ENCODE measurements around the gene GJB4.

DNA sequence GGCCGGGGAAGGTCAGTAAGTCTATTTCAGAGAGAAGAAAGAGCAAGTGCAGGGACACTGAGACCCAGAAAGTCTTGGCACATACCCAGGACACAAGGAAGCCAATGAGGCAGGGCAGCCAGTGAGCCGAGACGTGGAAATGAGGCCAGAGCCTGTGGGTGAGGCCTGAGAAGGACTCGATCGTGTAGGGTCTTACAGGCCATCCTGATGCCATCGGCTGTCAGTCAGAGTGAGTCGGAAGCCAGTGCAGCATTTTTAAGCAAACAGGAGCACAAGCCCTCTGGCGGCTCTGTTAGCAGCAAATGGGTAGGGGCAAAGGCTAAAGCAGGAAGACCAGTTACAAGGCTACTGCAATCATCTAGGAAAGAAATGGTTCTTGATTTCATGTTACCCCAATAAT lies 15.4 kb downstream of the GJB4 start:
- TF ChIP-seq, protein P1, sequence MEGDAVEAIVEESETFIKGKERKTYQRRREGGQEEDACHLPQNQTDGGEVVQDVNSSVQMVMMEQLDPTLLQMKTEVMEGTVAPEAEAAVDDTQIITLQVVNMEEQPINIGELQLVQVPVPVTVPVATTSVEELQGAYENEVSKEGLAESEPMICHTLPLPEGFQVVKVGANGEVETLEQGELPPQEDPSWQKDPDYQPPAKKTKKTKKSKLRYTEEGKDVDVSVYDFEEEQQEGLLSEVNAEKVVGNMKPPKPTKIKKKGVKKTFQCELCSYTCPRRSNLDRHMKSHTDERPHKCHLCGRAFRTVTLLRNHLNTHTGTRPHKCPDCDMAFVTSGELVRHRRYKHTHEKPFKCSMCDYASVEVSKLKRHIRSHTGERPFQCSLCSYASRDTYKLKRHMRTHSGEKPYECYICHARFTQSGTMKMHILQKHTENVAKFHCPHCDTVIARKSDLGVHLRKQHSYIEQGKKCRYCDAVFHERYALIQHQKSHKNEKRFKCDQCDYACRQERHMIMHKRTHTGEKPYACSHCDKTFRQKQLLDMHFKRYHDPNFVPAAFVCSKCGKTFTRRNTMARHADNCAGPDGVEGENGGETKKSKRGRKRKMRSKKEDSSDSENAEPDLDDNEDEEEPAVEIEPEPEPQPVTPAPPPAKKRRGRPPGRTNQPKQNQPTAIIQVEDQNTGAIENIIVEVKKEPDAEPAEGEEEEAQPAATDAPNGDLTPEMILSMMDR (IDR thresholded peaks at IDR 0.05): no peak
- no peak for TF ChIP-seq ZNF121 (CRISPR knock-in tag; IDR thresholded peaks at IDR 0.05)
- TF ChIP-seq, protein P2, sequence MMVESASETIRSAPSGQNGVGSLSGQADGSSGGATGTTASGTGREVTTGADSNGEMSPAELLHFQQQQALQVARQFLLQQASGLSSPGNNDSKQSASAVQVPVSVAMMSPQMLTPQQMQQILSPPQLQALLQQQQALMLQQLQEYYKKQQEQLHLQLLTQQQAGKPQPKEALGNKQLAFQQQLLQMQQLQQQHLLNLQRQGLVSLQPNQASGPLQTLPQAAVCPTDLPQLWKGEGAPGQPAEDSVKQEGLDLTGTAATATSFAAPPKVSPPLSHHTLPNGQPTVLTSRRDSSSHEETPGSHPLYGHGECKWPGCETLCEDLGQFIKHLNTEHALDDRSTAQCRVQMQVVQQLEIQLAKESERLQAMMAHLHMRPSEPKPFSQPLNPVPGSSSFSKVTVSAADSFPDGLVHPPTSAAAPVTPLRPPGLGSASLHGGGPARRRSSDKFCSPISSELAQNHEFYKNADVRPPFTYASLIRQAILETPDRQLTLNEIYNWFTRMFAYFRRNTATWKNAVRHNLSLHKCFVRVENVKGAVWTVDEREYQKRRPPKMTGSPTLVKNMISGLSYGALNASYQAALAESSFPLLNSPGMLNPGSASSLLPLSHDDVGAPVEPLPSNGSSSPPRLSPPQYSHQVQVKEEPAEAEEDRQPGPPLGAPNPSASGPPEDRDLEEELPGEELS (CRISPR knock-in tag; IDR thresholded peaks at IDR 0.05): no peak
- TF ChIP-seq CREM (CRISPR knock-in tag; IDR thresholded peaks at IDR 0.05): no peak
- TF ChIP-seq, protein P3, sequence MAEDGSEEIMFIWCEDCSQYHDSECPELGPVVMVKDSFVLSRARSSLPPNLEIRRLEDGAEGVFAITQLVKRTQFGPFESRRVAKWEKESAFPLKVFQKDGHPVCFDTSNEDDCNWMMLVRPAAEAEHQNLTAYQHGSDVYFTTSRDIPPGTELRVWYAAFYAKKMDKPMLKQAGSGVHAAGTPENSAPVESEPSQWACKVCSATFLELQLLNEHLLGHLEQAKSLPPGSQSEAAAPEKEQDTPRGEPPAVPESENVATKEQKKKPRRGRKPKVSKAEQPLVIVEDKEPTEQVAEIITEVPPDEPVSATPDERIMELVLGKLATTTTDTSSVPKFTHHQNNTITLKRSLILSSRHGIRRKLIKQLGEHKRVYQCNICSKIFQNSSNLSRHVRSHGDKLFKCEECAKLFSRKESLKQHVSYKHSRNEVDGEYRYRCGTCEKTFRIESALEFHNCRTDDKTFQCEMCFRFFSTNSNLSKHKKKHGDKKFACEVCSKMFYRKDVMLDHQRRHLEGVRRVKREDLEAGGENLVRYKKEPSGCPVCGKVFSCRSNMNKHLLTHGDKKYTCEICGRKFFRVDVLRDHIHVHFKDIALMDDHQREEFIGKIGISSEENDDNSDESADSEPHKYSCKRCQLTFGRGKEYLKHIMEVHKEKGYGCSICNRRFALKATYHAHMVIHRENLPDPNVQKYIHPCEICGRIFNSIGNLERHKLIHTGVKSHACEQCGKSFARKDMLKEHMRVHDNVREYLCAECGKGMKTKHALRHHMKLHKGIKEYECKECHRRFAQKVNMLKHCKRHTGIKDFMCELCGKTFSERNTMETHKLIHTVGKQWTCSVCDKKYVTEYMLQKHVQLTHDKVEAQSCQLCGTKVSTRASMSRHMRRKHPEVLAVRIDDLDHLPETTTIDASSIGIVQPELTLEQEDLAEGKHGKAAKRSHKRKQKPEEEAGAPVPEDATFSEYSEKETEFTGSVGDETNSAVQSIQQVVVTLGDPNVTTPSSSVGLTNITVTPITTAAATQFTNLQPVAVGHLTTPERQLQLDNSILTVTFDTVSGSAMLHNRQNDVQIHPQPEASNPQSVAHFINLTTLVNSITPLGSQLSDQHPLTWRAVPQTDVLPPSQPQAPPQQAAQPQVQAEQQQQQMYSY (CRISPR knock-in tag; IDR thresholded peaks at IDR 0.05): no peak
- TF ChIP-seq, protein P4, sequence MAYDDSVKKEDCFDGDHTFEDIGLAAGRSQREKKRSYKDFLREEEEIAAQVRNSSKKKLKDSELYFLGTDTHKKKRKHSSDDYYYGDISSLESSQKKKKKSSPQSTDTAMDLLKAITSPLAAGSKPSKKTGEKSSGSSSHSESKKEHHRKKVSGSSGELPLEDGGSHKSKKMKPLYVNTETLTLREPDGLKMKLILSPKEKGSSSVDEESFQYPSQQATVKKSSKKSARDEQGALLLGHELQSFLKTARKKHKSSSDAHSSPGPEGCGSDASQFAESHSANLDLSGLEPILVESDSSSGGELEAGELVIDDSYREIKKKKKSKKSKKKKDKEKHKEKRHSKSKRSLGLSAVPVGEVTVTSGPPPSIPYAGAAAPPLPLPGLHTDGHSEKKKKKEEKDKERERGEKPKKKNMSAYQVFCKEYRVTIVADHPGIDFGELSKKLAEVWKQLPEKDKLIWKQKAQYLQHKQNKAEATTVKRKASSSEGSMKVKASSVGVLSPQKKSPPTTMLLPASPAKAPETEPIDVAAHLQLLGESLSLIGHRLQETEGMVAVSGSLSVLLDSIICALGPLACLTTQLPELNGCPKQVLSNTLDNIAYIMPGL (CRISPR knock-in tag; IDR thresholded peaks at IDR 0.05): no peak
- TF ChIP-seq, protein P5, sequence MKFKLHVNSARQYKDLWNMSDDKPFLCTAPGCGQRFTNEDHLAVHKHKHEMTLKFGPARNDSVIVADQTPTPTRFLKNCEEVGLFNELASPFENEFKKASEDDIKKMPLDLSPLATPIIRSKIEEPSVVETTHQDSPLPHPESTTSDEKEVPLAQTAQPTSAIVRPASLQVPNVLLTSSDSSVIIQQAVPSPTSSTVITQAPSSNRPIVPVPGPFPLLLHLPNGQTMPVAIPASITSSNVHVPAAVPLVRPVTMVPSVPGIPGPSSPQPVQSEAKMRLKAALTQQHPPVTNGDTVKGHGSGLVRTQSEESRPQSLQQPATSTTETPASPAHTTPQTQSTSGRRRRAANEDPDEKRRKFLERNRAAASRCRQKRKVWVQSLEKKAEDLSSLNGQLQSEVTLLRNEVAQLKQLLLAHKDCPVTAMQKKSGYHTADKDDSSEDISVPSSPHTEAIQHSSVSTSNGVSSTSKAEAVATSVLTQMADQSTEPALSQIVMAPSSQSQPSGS (CRISPR knock-in tag; IDR thresholded peaks at IDR 0.05; ENCODE audit: borderline replicate concordance, low read depth): no peak
- TF ChIP-seq NFYB (CRISPR knock-in tag; conservative IDR thresholded peaks at IDR 0.05; ENCODE audit: low read depth): no peak
- TF ChIP-seq RELA (CRISPR knock-in tag; IDR thresholded peaks at IDR 0.05; ENCODE audit: borderline replicate concordance): no peak
- TF ChIP-seq TP53 (CRISPR knock-in tag; IDR thresholded peaks at IDR 0.05): no peak
- no peak for TF ChIP-seq ZNF232 (CRISPR knock-in tag; IDR thresholded peaks at IDR 0.05)
- TF ChIP-seq, protein P6, sequence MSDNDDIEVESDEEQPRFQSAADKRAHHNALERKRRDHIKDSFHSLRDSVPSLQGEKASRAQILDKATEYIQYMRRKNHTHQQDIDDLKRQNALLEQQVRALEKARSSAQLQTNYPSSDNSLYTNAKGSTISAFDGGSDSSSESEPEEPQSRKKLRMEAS (CRISPR knock-in tag; IDR thresholded peaks at IDR 0.05): no peak
- no peak for TF ChIP-seq ETV6 (CRISPR knock-in tag; IDR thresholded peaks at IDR 0.05)
- no peak for TF ChIP-seq FOXK1 (CRISPR knock-in tag; IDR thresholded peaks at IDR 0.05)
